HFFc6 (cell line): Measurements from ENCODE around the gene CYS1. TPM values are rescaled to one million over a fixed set of nuclear protein-coding genes. Genes with fewer than 3 reads are reported as not detected.

Experiments used
- DNase-seq: peaks from one replicate; pipeline ENCODE4 v3.0.0-alpha.2; 2018
- H3K27ac Mint-ChIP-seq: 2 replicates; pipeline ENCODE4 v1.8.0; 2020; ENCODE audit warnings: mild to moderate bottlenecking, mixed read lengths
- H3K27me3 Mint-ChIP-seq: 2 replicates; pipeline ENCODE4 v1.8.0; 2021; ENCODE audit warnings: mild to moderate bottlenecking, moderate library complexity, mixed read lengths; ENCODE audit not compliant: insufficient read depth
- H3K36me3 Mint-ChIP-seq: 2 replicates; pipeline ENCODE4 v1.8.0; 2021; ENCODE audit warnings: low read depth, mixed read lengths
- H3K4me1 Mint-ChIP-seq: 2 replicates; pipeline ENCODE4 v1.8.0; 2020; ENCODE audit warnings: low read depth, mixed read lengths
- H3K4me3 Mint-ChIP-seq: 2 replicates; pipeline ENCODE4 v1.8.0; 2020; ENCODE audit warnings: mild to moderate bottlenecking, moderate library complexity, mixed read lengths
- H3K9me3 Mint-ChIP-seq: 2 replicates; pipeline ENCODE4 v1.8.0; 2020; ENCODE audit warnings: mild to moderate bottlenecking, mixed read lengths
- total RNA-seq, 6 experiments: library from RNA; stranded (reverse); fragmentation: NEBNext Ultra II Directional; extraction: Animal tissue kit (Norgen Biotek cat#: 25700); gene quantifications; 2 replicates in 1 of 6; 3 replicates in 5 of 6; pipeline ENCODE4 v1.2.3, GENCODE V29; 2021
- TF ChIP-seq, protein P1 (sequence below): fragments of 200-600 bp; sonication (generic); IDR thresholded peaks from 2 replicates; pipeline ENCODE4 v1.5.0; 2021; ENCODE audit warnings: antibody characterized with exemption, mild to moderate bottlenecking

CYS1 gene
- total RNA-seq, 6 experiments from 2014 or later = 0.24 to 2.0 (median 1.4) TPM

DNA sequence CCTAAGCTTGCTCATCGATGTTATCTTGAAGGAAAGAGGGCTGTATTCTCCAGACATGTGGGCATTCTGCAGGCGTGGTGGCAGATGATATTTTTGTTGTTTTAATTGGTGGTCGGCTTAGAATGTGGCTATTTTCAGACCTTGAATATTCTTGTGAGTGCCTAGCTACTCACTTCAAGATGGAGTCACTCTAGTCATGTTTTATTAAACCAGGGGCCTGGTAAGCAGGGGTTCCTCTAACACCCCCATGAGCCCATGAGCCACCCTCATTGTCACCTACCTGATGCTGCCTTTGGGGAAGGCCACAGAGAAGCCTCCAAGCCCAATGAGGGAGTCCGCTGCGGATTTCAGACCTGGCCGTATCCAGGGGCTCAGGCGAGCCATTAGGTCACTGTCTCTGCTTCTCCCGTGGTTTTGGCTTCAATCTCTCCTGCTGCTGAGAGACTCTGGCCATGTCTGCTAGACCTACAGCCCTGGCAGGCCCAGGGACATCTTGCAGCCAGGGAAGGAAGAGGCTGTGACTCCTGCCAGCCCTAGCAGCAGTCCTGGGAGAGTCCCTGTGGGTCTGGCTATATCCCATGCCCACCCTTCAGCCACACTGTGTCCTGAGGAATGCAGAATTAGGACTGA, 53.2 kb downstream of the CYS1 start:
- Mint-ChIP-seq H3K9me3 (no peaks in the 10 kb centered on the region), H3K27me3 (peaks cover 7% of the 10 kb centered on the region), H3K4me3 (no peak overlapping the region), H3K27ac (no peak overlapping the region), H3K4me1 (no peaks in the 10 kb centered on the region), H3K36me3 (no peaks in the 10 kb centered on the region)
- TF ChIP-seq, protein P1, sequence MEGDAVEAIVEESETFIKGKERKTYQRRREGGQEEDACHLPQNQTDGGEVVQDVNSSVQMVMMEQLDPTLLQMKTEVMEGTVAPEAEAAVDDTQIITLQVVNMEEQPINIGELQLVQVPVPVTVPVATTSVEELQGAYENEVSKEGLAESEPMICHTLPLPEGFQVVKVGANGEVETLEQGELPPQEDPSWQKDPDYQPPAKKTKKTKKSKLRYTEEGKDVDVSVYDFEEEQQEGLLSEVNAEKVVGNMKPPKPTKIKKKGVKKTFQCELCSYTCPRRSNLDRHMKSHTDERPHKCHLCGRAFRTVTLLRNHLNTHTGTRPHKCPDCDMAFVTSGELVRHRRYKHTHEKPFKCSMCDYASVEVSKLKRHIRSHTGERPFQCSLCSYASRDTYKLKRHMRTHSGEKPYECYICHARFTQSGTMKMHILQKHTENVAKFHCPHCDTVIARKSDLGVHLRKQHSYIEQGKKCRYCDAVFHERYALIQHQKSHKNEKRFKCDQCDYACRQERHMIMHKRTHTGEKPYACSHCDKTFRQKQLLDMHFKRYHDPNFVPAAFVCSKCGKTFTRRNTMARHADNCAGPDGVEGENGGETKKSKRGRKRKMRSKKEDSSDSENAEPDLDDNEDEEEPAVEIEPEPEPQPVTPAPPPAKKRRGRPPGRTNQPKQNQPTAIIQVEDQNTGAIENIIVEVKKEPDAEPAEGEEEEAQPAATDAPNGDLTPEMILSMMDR = no peak
- no peak for DNase-seq

DNA sequence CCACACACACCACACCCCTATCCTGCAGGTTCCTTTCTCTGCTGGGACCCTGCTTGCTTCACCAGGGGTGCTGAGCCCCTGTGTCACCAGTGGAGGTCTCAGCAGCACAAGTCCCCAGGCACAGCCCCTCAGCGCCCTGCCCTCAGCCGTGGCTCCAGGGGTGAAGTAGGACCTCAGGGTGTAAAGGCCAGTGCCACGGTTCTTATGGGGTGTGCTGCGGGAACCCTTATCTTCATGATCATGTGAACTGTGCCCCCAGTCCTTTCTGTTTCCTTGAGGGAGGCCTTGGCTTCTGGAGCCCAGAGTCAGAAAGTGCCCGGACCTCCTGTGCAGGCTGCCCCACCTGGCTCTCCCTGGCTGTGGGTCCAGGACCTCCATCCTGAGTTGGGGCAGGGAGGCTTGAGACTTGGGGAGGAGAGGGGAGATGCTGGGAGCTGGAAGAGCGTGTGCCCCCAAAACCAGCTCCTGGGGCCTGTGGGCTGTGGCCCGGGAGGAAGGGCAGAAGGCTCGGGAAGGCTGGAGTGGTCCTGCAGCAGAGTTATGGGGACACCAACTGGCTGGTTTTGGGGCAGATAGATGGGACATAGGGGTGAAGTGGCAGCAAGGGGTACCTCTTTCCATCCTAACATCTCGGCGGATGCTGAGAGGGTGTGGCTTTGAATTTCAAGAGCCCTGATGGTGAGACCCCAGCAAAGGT, 57.1 kb downstream of the CYS1 start:
- Mint-ChIP-seq H3K27ac (no peak overlapping the region), H3K27me3 (peaks cover 15% of the 10 kb centered on the region), H3K4me3 (no peak overlapping the region), H3K4me1 (no peaks in the 10 kb centered on the region), H3K36me3 (no peaks in the 10 kb centered on the region), H3K9me3 (no peaks in the 10 kb centered on the region)
- TF ChIP-seq, protein P1 = peak; percentile 36; the same call in 1 of the 2 replicates
- DNase-seq = no peak

DNA sequence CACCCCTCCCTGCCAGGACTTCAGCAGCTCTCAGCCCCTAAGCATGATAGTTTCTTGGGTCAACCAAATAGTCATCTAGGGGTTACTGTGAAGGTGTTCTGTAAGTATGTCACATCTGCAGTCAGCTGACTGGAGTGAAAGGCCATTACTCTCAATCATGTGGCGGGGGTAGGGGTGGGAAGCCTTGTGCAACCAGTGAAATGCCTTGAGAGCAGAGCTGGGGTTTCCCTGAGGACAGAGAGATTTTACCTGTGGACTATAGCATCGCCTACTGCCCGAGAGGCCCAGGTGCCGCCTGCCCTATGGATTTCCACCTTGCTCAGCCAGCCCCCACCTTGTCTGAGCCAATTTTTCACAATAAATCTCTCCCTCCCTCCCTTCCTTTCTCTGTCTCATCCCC, 57.8 kb downstream of the CYS1 start:
- H3K4me1 Mint-ChIP-seq = no peaks in the 10 kb centered on the region
- DNase-seq = no peak
- H3K4me3 Mint-ChIP-seq = no peak overlapping the region
- H3K27me3 Mint-ChIP-seq = peaks cover 18% of the 10 kb centered on the region
- TF ChIP-seq, protein P1 = no peak
- H3K9me3 Mint-ChIP-seq = no peaks in the 10 kb centered on the region; the same call in 1 of the 2 replicates
- no peak overlapping the region for H3K27ac Mint-ChIP-seq
- no peaks in the 10 kb centered on the region for H3K36me3 Mint-ChIP-seq

DNA sequence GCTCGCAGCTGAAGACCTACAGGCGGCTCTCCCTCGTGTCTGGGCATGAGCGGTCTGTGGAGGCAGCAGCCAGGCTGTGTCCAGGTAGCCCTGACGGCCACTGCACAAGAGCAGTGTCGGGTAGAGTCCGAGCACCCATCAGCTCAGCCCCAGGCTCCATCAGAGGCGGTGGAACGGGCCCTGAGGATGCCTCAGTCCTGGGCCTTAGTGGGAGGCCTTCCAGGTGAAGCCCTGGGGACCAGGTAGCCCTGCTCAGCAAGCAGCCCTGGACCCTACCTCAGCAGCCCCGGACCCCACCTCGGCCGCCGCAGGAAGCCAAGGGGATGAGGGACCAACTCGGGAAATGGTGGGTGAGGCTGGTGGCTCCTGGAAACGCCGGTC, 58.2 kb downstream of the CYS1 start:
- Mint-ChIP-seq H3K27me3 (peaks cover 21% of the 10 kb centered on the region), H3K4me3 (no peak overlapping the region), H3K27ac (no peak overlapping the region), H3K36me3 (no peaks in the 10 kb centered on the region), H3K9me3 (no peaks in the 10 kb centered on the region; the same call in 1 of the 2 replicates), H3K4me1 (no peaks in the 10 kb centered on the region)
- TF ChIP-seq, protein P1 = no peak
- DNase-seq = no peak

DNA sequence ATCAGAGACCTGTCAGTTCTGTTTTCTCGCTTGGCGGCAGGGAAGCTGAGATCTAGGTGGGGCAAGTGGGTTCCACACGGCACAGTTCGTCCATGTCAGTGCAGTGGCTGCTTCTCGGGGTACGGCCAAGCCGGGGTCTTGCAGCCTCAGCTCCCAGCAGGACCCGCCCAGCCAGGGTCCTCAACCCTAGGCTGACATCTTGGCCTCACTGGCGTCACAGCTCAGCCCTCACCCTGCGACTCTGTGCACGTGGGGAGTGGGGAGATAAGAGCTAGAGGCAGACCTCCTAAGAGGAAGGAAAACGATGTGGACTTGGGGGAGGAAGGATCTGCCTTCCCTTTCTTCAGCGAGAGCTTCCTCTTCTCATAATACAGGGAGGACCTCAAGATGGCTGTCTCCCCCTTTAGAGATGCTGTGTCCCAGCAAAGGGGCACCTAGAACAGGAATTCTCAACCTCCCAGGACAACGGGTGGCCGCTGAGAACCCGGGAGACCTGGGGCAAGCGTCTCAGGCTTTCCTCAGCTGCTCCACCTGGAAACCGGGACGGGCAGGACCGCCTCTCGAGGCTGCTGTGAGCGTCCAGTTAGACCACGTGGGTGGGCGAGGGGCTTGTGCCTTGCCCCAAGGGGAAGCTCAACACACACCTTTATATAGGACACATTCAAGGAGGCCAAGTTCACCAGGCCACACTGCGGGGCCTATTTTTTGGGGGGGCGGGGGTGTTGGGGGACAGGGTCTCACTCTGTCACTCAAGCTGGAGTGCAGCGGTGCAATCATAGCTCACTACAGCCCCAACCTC, 60.4 kb downstream of the CYS1 start:
- Mint-ChIP-seq H3K27ac (no peak overlapping the region), H3K4me3 (no peak overlapping the region), H3K9me3 (no peaks in the 10 kb centered on the region; the same call in 1 of the 2 replicates), H3K4me1 (no peaks in the 10 kb centered on the region), H3K36me3 (no peaks in the 10 kb centered on the region), H3K27me3 (peaks cover 21% of the 10 kb centered on the region)
- DNase-seq = no peak
- TF ChIP-seq, protein P1 = no peak
